SK-N-MC (cell line): ENCODE measurements around the gene PCNX3.

Experiments used
- EZH2 ChIP-seq: fragments of 200-600 bp; sonication (generic); IDR thresholded peaks from one replicate; pipeline ENCODE4 v1.6.1; 2017; ENCODE audit warnings: antibody characterized with exemption
- POLR2AphosphoS5 ChIP-seq: IDR thresholded peaks from 2 replicates; pipeline ENCODE4 v1.6.1; 2012; ENCODE audit warnings: mild to moderate bottlenecking, low read depth, low read length, borderline replicate concordance

- no peak for TF ChIP-seq EZH2
- no peak for TF ChIP-seq POLR2AphosphoS5
These were observed 26.6 kb downstream of the PCNX3 start for GRCh38 chr11:65642014-65642671.
